Measurements from ENCODE around the gene CPE. TPM values are rescaled to one million over a fixed set of nuclear protein-coding genes. Genes with fewer than 3 reads are reported as not detected.
A peak's percentile ranks its signal among the peaks of the same experiment; 100 is the strongest.
"Not testable (repeated sequence)": the region's sequence is repeated elsewhere in the genome, so short reads cannot be mapped to it uniquely, and the experiment has no call there.

Gene CPE
- total RNA-seq, 4 donors from 2014 or later = 23.6 to 31.3 (median 25.8) TPM

GRCh38 chr4:165332502-165332901 lies 46.3 kb upstream of the CPE start:
- H3K27me3 ChIP-seq = no peaks in the 10 kb centered on the region
- H3K4me1 ChIP-seq = peaks cover 0 to 26% (median 0%) of the 10 kb centered on the region in 4 donors
- H3K36me3 ChIP-seq = peaks cover 0 to 8% (median 0%) of the 10 kb centered on the region in 3 donors
- TF ChIP-seq CTCF (IDR thresholded peaks at IDR 0.05) = no peak
- TF ChIP-seq POLR2A (IDR thresholded peaks at IDR 0.05) = no peak
- no peak overlapping the region for H3K4me3 ChIP-seq
- DNase-seq = no peak
- no peaks in the 10 kb centered on the region for H3K9me3 ChIP-seq
- H3K27ac ChIP-seq = no peak overlapping the region

DNA sequence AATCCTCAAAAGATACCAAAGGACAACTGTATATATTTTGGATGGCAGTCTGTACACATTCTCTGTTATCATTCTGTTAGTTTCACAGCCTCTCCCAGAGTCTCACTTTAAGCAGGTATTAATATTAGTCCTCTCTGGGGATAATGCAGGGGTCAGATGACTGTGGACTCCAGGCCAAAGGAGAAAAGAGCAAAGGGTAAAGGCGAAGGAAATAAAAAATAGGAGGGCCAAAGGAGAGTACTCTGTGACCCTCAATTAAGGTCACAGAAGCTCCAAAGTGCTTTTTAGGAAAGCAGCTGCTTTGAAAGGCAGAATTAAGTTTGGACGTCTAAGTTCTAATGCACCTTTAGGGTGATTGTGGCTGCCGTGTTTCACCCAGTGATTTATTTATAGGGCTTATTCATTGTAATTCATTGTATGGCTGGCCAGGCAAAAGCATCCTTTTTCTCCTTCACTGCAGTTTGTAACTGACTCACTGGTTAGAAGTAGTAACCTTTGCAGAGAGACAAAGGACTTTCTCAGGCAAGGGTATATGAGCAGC lies 43.6 kb upstream of the CPE start:
- no peak overlapping the region for H3K27ac ChIP-seq
- peaks cover 0 to 30% (median 0%) of the 10 kb centered on the region in 3 donors for H3K36me3 ChIP-seq
- H3K9me3 ChIP-seq = no peaks in the 10 kb centered on the region
- no peak for TF ChIP-seq CTCF (IDR thresholded peaks at IDR 0.05)
- TF ChIP-seq POLR2A (IDR thresholded peaks at IDR 0.05) = no peak
- DNase-seq = no peak
- H3K4me1 ChIP-seq = peaks cover 0 to 10% (median 0%) of the 10 kb centered on the region in 4 donors
- no peaks in the 10 kb centered on the region for H3K27me3 ChIP-seq
- no peak overlapping the region for H3K4me3 ChIP-seq

DNA sequence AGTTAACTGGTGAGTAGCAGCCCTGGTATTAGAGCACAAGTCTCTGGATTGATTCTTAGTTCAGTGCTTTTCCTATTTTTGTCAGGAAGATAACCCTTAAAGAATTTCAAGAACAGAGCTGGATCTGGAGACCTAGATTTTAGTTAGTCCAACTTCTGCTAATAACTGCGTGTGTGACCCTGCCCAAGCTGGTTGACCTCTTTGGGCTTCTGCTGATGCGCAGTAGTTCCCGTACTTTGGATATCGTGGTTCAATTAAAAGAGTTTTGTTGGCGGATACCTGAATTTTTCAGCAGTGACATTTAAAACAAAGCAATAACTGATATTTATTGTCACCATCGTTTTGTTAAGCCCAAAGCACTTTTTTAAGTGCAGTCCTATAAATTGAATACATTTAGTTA lies 42.1 kb upstream of the CPE start:
- Histone ChIP-seq H3K27me3 (no peaks in the 10 kb centered on the region), H3K36me3 (peaks cover 0 to 43% (median 0%) of the 10 kb centered on the region in 3 donors), H3K4me1 (no peaks in the 10 kb centered on the region), H3K9me3 (no peaks in the 10 kb centered on the region), H3K27ac (no peak overlapping the region), H3K4me3 (no peak overlapping the region)
- DNase-seq = no peak
- TF ChIP-seq POLR2A (IDR thresholded peaks at IDR 0.05) (no peak), CTCF (IDR thresholded peaks at IDR 0.05) (no peak)

DNA sequence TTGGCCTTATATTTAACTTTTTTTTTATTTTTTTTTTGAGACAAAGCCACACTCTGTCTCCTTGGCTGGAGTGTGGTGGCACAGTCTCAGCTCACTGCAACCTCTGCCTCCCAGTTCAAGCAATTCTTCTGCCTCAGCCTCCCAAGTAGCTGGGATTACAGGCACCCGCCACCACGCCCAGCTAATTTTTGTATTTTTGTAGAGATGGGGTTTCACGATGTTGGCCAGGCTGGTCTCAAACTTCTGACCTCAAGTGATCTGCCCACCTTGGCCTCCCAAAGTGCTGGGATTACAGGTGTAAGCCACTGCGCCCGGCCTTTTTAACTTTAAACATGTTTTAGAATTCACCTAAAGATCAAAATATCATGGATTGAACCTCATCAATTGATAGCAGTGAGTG lies 36.5 kb upstream of the CPE start:
- not testable (repeated sequence) for H3K4me1 ChIP-seq, H3K27me3 ChIP-seq, DNase-seq, H3K27ac ChIP-seq, H3K4me3 ChIP-seq, H3K9me3 ChIP-seq
- peaks cover 0 to 47% (median 0%) of the 10 kb centered on the region in 3 donors for H3K36me3 ChIP-seq

- TF ChIP-seq POLR2A (IDR thresholded peaks at IDR 0.05) (no peak), CTCF (IDR thresholded peaks at IDR 0.05) (peak in 4 of 6 experiments; percentile 17 to 59 (median 46))
- H3K36me3 ChIP-seq = peaks cover 0 to 41% (median 0%) of the 10 kb centered on the region in 3 donors
- DNase-seq = no peak
Measured at GRCh38 chr4:165343353-165344191, 35.2 kb upstream of the CPE start.

More at GRCh38 chr4:165343353-165344191, 35.2 kb upstream of the CPE start:
- H3K27me3 ChIP-seq = no peaks in the 10 kb centered on the region
- no peaks in the 10 kb centered on the region for H3K4me1 ChIP-seq
- H3K27ac ChIP-seq = no peak overlapping the region
- H3K4me3 ChIP-seq = no peak overlapping the region
- H3K9me3 ChIP-seq = no peaks in the 10 kb centered on the region
